OCI-M2 (cell line): ENCODE data around the gene MMP17.
A peak's percentile ranks its signal among the peaks of the same experiment; 100 is the strongest.

Experiments
- DNase-seq: peaks from one replicate; lab custom pipeline; 2025; ENCODE audit not compliant: unreplicated experiment; lab: John Stamatoyannopoulos, UW

The MMP17 gene

DNA sequence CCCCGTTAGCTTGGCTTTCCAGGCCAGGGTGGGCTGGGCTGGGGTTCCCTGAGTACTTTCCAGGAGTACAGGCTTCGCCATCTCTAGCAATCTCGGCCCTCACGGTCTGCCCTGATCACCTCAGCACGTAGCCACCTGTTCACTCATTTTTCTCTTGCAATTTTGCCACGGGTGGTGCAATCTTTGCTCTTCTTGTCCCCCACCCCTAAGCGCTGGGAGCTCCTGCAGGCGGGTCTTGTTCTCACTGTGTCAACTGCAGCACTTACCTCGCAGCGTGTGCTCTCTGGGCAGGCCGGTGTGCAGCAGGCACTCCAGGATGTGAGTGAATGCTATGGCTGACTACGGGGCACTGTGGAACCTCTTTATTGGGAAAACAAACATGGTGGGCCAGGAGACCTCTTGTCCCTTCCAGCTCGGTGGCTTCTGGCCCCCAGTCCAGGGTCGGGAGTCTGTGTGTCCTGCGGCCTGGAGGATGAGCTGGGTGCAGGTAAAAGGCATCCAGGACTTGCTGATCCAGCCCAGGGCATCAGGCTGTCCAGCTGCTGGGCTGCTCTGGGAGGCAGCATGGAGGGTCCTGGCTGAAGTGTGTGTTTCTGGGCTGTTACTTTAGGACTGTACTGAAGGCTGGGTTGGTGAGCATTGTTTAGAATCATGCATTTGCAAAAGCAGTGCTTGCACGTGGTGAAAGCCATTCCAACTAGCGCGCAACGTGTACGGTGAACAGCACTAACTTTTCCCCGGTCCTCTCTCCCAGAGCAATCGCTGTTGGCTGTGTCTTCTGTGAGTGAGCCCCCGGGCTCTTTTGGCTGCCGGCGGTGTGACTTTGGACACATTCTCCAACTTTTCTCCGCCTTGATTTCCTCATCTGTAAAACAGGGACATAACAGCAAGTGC lies 64.8 kb downstream of the MMP17 start:
- no peak for DNase-seq

DNA sequence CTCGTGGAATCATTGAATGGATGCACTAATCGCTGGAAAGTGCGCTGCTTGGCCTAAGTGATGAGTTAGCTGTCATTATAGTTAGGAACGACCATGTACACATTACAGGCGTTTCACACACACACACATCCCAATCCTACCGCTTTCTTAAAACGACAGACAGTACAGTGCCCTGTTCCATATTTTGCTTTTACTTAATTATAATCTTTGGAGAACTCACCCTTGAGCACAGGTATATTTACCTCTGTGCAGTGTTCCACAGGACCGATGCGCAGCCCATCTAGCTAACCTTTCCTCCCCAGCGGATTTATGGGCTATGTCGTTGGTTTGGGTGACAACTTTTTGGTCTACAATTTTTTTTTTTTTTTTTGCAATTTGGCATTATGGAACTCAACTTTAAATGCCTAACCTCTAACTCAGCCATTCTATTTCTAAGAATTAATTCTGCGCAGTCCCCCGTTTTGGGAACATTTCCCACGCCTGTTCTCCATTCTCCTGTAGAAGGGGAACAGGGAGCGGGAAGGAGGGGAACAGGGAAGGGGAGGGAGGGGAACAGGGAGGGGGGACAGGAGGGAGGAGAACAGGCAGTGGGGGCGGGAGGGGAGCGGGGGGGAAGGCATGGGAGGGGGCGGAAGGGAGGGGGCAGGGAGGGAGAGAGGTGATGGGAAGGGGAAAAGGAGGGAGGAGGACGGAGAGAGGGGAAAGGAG lies 65.6 kb downstream of the MMP17 start:
- DNase-seq: no peak

DNA sequence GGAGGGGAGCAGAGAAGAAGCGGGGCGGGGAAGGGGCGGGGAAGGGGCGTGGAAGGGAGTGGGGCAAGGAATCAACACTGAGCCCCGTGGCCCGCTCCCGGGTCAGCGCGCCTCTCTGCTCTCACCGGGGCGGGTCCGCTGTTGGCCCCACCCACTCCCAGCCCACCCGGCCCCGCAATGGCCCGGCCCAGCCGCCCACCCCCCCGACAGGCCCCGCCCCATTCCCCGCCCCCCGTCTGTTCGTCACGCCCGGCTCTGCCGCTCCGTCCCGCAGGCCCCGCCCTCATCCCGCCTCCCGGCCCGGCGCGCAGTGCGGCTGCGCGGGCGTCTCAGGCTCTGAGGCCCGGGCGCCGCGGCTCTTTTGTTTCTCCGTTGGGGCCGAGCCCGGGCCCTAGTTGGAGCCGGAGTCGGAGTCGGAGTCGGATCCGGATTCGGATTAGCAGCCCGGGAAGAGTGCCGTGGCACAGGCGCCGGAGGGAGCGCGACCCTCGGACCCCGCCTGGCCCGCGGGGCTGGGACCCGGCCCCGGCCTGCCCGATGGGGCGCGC lies 66.2 kb downstream of the MMP17 start, which contains the start of gene ULK1:
TSS of gene ULK1 (plus strand) at position 310 of the 548 bp plus-strand sequence. CDS start 380 bp downstream, outside the sequence.
- DNase-seq: peak; percentile 46

DNA sequence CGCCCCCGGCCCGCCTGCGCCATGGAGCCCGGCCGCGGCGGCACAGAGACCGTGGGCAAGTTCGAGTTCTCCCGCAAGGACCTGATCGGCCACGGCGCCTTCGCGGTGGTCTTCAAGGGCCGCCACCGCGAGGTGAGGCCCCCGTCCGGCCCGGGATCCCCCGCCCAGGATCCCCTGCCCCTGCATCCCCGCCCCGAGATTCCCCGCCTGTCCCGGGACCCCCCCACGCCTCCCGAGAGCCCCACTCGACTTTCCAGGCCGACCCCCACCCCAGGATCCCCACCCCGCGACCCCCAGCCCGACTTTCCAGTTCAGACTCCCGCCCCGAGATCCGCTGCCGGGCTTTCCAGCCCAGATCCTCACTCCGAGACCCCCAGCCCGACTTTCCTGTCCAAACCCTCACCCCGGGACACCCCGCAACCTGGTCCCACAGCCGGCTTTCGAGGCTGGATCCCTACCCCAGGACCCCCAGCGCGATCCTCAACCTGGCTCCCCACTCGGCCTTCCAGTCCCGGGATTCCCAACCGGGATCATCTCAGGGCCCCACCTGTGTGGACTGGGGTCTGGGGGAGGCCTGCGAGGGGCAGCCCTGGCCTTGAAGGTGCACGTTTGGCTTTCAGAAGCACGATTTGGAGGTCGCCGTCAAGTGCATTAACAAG lies 66.9 kb downstream of the MMP17 start:
- DNase-seq: no peak

DNA sequence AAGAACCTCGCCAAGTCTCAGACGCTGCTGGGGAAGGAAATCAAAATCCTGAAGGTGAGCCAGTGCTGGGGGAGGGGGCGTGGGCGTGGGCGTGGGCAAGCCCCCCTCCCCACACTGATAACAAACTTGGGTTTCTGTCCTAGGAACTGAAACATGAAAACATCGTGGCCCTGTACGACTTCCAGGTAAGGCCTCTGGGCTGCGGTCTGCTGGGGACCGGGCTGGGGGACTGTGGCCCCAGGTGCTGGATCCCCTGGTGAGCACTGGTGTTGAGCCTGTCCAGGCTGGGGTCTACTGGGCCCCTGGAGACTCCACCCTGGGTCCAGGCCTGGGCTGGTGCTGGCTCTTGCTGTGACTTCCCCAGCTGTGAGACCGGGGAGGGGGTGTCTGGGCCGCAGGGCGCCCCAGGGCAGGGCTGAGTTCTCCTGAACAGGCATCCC lies 67.5 kb downstream of the MMP17 start:
- no peak for DNase-seq

DNA sequence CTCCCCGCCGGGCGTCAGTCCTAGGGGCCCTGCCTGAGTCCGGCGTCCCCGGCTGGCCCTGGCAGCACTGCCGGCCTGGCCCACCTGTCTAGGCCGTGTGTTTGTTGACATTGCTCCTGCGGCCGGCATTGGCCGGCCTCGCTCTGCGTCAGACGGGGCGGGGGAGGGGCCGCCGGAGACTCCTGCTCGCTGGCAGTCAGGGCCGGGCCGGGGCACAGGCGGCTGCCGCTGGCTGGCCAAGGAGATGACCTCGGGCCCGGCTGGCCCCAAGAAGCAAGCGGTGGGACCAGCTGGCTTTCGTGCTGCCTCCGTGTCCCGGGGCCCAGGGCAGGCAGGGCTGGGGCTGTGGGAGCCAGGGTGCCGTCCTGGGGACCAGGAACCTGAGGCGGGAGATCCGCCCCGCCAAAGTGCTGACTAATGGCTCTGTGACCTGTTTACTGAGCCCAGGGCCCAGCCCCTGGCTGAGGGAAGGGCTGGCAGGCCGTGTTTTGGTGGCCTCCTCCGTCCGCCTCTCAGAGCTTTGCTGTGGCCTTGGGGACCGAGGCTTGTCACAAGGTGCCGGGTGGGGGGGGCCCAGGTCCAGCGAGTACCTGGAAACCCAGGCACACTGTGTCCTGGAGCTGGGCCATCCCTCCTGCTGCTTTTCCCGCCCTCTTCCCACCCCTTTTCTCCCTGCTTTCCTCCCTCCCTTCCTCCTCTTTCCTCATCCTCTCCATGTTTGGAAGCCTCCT lies 68.1 kb downstream of the MMP17 start:
- DNase-seq: no peak

DNA sequence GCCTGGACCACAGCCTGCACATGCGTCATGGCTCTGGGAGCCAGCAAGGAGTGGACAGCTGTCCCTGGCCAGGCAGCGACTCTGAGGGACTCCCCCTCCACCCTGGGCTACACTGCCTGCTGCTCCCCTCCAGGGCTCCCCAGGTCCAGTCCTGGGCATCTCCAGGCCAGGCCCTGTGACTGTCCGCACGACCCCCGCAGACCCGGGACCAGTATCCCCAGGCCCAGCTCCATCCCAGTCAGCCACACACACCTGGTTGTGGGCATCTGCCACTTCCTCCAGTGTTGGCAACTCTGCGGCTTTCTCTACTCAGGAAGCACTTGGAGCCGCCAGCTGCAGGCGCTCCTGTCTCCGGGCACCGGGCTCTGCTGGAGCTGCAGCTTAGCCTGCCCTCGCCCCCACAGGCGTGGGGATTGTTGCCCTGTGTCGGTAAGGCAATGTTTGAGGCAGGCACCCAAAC lies 68.6 kb downstream of the MMP17 start:
- DNase-seq: no peak

DNA sequence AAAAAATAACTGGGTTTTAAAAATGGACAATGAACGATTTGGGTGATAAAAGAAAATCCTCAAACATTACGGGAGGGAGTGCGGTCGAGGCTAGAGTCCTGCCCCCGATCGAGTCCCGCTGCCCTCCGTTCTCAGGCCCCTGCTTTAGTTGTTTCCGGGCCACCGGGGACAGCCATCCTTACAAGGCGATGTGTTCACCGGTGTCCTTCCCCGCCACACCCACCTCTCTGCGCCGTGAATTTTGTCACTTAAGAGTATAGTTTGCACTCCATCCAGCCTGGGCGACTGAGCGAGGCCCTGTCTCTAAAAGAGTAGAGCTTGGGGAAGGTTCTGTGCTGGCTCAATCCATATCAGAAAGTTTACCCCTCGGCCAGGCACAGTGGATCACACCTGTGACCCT lies 69.1 kb downstream of the MMP17 start:
- DNase-seq: no peak

DNA sequence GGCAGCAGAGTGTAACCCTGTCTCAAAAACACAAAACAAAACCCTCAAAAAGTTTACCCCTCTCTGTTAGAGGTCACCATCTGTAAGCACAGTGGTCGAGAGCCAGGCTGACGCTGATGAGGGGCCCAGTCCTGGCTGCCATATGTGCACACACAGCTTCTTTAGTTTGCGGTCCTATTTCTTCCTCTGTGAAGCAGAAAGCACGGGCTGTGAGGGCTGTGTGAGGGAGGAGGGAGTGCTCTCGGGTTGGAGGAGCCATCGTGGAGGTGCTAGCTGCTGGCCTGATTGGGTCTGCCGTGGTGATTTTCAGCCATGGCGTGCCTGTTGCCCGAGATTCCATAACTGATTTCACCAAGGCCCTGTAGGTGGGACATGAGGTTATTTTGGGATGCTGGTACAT lies 69.7 kb downstream of the MMP17 start:
- DNase-seq: no peak

DNA sequence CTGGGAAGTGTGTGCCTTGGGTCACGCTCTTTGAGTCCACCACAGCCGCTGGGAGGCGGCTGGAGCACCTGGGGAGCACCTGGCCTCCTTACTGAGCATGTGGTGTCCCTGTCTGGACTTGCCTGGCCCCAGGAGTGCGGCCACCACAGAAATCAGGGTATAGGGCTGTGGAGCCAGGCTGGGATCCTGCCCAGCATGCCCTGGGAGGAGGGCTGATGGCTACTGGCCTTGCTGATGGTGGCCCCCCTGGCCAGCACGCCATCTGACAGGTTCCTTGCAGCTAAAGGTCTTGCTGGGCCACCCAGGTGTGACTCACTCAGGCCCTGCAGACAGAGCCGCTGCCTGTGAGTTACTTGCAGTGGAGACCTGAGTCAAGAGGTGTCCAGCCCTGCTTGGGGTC lies 72.2 kb downstream of the MMP17 start:
- no peak for DNase-seq
